ENCODE measurements around the gene LRCH2.

DNA sequence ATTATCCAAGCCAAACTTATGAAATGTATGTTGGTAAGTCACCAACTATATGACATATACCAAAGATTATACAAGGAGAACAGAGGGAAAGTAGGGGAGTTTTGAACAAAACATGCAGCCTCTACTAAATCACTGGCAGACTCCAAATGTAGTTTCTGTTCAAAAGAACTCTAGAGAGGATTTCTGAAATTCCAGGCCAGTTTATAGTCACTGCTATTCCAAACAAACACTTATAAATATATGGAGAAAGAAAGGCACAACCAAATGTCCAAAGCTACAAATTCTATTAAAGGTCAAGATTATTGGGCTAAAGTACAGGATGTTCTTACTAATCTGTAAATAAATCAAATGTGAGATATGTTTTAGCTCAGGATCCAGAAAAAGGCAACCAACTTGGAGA is 2.7 kb upstream of the LRCH2 start:
- TF ChIP-seq, protein P1, sequence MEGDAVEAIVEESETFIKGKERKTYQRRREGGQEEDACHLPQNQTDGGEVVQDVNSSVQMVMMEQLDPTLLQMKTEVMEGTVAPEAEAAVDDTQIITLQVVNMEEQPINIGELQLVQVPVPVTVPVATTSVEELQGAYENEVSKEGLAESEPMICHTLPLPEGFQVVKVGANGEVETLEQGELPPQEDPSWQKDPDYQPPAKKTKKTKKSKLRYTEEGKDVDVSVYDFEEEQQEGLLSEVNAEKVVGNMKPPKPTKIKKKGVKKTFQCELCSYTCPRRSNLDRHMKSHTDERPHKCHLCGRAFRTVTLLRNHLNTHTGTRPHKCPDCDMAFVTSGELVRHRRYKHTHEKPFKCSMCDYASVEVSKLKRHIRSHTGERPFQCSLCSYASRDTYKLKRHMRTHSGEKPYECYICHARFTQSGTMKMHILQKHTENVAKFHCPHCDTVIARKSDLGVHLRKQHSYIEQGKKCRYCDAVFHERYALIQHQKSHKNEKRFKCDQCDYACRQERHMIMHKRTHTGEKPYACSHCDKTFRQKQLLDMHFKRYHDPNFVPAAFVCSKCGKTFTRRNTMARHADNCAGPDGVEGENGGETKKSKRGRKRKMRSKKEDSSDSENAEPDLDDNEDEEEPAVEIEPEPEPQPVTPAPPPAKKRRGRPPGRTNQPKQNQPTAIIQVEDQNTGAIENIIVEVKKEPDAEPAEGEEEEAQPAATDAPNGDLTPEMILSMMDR (IDR thresholded peaks at IDR 0.05; ENCODE audit: low read length), result no peak
- no peak for TF ChIP-seq EZH2 (IDR thresholded peaks at IDR 0.05; ENCODE audit: borderline replicate concordance, low read length)
